ENCODE measurements around the gene PDE11A. TPM values are rescaled to one million over a fixed set of nuclear protein-coding genes. Genes with fewer than 3 reads are reported as not detected.
A peak's percentile ranks its signal among the peaks of the same experiment; 100 is the strongest.

Gene PDE11A
- total RNA-seq, 1 experiment from 2014 or later, result 0.61 TPM

DNA sequence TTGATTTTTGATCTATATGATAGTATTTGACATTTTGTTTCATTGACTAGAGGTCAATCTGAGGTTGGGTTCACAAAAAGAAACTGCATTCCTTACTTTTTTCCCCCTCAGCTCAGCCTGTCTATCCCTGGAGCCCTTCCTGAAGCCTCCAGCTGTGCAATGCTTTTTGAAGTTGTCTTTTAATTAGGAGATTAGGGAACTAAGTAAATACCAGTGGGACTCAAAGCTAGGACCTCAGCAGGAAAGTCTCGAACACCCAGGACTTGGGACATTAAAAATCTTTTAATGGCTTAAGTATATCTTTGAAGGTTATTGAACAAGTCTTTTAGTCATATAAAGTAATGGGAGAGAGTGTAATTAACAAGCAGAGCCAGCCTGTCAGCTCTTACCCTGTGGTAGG lies 220.2 kb downstream of the PDE11A start:
- H3K9me3 ChIP-seq (ENCODE audit: control insufficient read depth in 1 of 2, insufficient read depth in 1 of 2, low read depth in 1 of 2, low read length in 2 of 2), result peaks cover 0 to 4% of the 10 kb centered on the region in 2 experiments; a peak in 1 of 4 replicates
- H3K4me2 ChIP-seq (ENCODE audit: low read length), result peak overlapping the region; percentile 15; the same call in 1 of the 2 replicates
- H3K27me3 ChIP-seq (ENCODE audit: insufficient read depth, low read length), result no peaks in the 10 kb centered on the region
- no peak overlapping the region for H3K9ac ChIP-seq (ENCODE audit: low read length)
- H4K20me1 ChIP-seq (ENCODE audit: insufficient read depth), result no peaks in the 10 kb centered on the region
- H3K36me3 ChIP-seq (ENCODE audit: control insufficient read depth in 1 of 2, insufficient read depth in 2 of 2, low read length in 2 of 2), result no peaks in the 10 kb centered on the region
- H3K27ac ChIP-seq (ENCODE audit: low read depth, low read length), result no peak overlapping the region; the same call in 1 of the 2 replicates
- TF ChIP-seq ELF1 (IDR thresholded peaks at IDR 0.05; ENCODE audit: borderline replicate concordance, low read depth) (no peak), TCF7L2 (IDR thresholded peaks at IDR 0.05; ENCODE audit: borderline replicate concordance, extremely low read depth, insufficient read depth, insufficient read length) (peak; percentile 65)
- DNase-seq (ENCODE audit: low read depth, low spot score) (no peak), ATAC-seq (peak; percentile 69)
- ChIA-PET RAD21 (ENCODE audit: low non-redundant PET in 1 of 2, low total read pairs in 2 of 2, uncharacterized antibody in 2 of 2, unreplicated experiment in 2 of 2) (no interaction called here), CTCF (no interaction called here), POLR2A (no interaction called here)
- no TSS peak for BruUV-seq (replicated peaks)
- intact Hi-C loops (cut with micrococcal nuclease), result no loop called here
- no peak overlapping the region for H2AFZ ChIP-seq (ENCODE audit: low read depth, low read length, poor library complexity, severe bottlenecking)
- no peaks in the 10 kb centered on the region for H3K79me2 ChIP-seq (ENCODE audit: insufficient read depth, low read length)
- H3K9me2 ChIP-seq (ENCODE audit: insufficient read depth), result no peaks in the 10 kb centered on the region
- peaks cover 9 to 14% of the 10 kb centered on the region in 2 experiments; a peak in 3 of 4 replicates for H3K4me1 ChIP-seq (ENCODE audit: control insufficient read depth in 1 of 2, insufficient read depth in 2 of 2, low read length in 2 of 2)
- no peak overlapping the region for H3K4me3 ChIP-seq (replicated peaks in 1 of 2; ENCODE audit: low read depth in 1 of 2, low read length in 2 of 2)

DNA sequence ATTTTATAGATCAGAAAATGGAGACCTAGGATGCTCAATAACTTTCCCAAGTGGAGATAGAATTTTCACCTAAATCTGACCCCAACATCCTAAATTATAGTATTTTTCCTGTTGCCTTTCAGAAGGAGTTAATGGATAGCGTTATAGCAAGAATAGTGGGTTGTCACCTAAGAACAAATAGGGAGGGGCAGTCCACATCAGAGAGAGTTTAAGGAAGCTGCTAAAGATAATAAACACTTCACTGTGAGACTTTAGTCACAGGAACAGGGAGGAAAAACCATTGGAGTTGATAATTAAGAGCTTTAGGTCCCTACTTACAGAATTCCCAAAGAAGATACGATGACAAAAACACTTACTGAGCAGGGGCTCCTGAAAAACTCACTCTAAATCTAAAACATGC lies 229.4 kb downstream of the PDE11A start:
- BruUV-seq (replicated peaks), result no TSS peak
- ATAC-seq, result no peak
- no peaks in the 10 kb centered on the region for H3K4me1 ChIP-seq (ENCODE audit: control insufficient read depth in 1 of 2, insufficient read depth in 2 of 2, low read length in 2 of 2)

More for the DNA sequence above, 229.4 kb downstream of the PDE11A start:
- Histone ChIP-seq H3K9me3 (ENCODE audit: control insufficient read depth in 1 of 2, insufficient read depth in 1 of 2, low read depth in 1 of 2, low read length in 2 of 2) (no peaks in the 10 kb centered on the region), H4K20me1 (ENCODE audit: insufficient read depth) (no peaks in the 10 kb centered on the region), H3K27me3 (ENCODE audit: insufficient read depth, low read length) (no peaks in the 10 kb centered on the region), H3K9me2 (ENCODE audit: insufficient read depth) (no peaks in the 10 kb centered on the region), H2AFZ (ENCODE audit: low read depth, low read length, poor library complexity, severe bottlenecking) (no peak overlapping the region), H3K4me3 (replicated peaks in 1 of 2; ENCODE audit: low read depth in 1 of 2, low read length in 2 of 2) (no peak overlapping the region), H3K27ac (ENCODE audit: low read depth, low read length) (no peak overlapping the region), H3K4me2 (ENCODE audit: low read length) (no peak overlapping the region), H3K36me3 (ENCODE audit: control insufficient read depth in 1 of 2, insufficient read depth in 2 of 2, low read length in 2 of 2) (no peaks in the 10 kb centered on the region), H3K9ac (ENCODE audit: low read length) (no peak overlapping the region), H3K79me2 (ENCODE audit: insufficient read depth, low read length) (no peaks in the 10 kb centered on the region)
- POLR2A ChIA-PET, result no interaction called here
- DNase-seq (ENCODE audit: low read depth, low spot score), result no peak
- CTCF ChIA-PET, result no interaction called here
- TF ChIP-seq ZNF274 (IDR thresholded peaks at IDR 0.05; ENCODE audit: low read depth, low read length) (no peak), CEBPB (IDR thresholded peaks at IDR 0.05; ENCODE audit: low read depth) (no peak), POLR2AphosphoS5 (IDR thresholded peaks at IDR 0.05; ENCODE audit: low read depth, low read length) (no peak), FOSL1 (IDR thresholded peaks at IDR 0.05; ENCODE audit: low read depth) (no peak)
- TF ChIP-seq, protein P1, sequence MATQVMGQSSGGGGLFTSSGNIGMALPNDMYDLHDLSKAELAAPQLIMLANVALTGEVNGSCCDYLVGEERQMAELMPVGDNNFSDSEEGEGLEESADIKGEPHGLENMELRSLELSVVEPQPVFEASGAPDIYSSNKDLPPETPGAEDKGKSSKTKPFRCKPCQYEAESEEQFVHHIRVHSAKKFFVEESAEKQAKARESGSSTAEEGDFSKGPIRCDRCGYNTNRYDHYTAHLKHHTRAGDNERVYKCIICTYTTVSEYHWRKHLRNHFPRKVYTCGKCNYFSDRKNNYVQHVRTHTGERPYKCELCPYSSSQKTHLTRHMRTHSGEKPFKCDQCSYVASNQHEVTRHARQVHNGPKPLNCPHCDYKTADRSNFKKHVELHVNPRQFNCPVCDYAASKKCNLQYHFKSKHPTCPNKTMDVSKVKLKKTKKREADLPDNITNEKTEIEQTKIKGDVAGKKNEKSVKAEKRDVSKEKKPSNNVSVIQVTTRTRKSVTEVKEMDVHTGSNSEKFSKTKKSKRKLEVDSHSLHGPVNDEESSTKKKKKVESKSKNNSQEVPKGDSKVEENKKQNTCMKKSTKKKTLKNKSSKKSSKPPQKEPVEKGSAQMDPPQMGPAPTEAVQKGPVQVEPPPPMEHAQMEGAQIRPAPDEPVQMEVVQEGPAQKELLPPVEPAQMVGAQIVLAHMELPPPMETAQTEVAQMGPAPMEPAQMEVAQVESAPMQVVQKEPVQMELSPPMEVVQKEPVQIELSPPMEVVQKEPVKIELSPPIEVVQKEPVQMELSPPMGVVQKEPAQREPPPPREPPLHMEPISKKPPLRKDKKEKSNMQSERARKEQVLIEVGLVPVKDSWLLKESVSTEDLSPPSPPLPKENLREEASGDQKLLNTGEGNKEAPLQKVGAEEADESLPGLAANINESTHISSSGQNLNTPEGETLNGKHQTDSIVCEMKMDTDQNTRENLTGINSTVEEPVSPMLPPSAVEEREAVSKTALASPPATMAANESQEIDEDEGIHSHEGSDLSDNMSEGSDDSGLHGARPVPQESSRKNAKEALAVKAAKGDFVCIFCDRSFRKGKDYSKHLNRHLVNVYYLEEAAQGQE (IDR thresholded peaks at IDR 0.05; ENCODE audit: low read depth), result no peak
- RAD21 ChIA-PET (ENCODE audit: low non-redundant PET in 1 of 2, low total read pairs in 2 of 2, uncharacterized antibody in 2 of 2, unreplicated experiment in 2 of 2), result no interaction called here
- intact Hi-C loops (cut with micrococcal nuclease), result no loop called here
